GM23248 (cell line): Measurements from ENCODE around the gene CAMTA1. TPM values are rescaled to one million over a fixed set of nuclear protein-coding genes. Genes with fewer than 3 reads are reported as not detected.

ENCODE experiments used
- DNase-seq: peaks from one replicate; pipeline ENCODE4 v3.0.0-alpha.2; 2015
- H2AFZ ChIP-seq: fragments of 200-600 bp; sonication (generic); 2 replicates; pipeline ENCODE4 v1.6.1; 2016; ENCODE audit warnings: antibody characterized with exemption
- H3F3A ChIP-seq: fragments of 200-600 bp; sonication (generic); 2 replicates; pipeline ENCODE4 v1.6.1; 2016; ENCODE audit warnings: mild to moderate bottlenecking, antibody characterized with exemption, mixed run types; ENCODE audit not compliant: insufficient read depth
- H3K27ac ChIP-seq: fragments of 200-600 bp; sonication (generic); 2 replicates; pipeline ENCODE4 v1.5.1; 2016; ENCODE audit warnings: mild to moderate bottlenecking
- H3K27me3 ChIP-seq: fragments of 200-600 bp; sonication (generic); replicated peaks from 2 replicates; pipeline ENCODE4 v1.6.1; 2016; ENCODE audit warnings: mild to moderate bottlenecking; ENCODE audit not compliant: insufficient read depth
- H3K36me3 ChIP-seq: fragments of 200-600 bp; sonication (generic); 2 replicates; pipeline ENCODE4 v1.6.1; 2016; ENCODE audit warnings: low read depth, mild to moderate bottlenecking
- H3K4me1 ChIP-seq: fragments of 200-600 bp; sonication (generic); 2 replicates; pipeline ENCODE4 v1.6.1; 2016; ENCODE audit warnings: mild to moderate bottlenecking; ENCODE audit not compliant: insufficient read depth
- H3K4me2 ChIP-seq: fragments of 200-600 bp; sonication (generic); one replicate; pipeline ENCODE4 v1.6.1; 2016; ENCODE audit warnings: mild to moderate bottlenecking; ENCODE audit not compliant: unreplicated experiment
- H3K4me3 ChIP-seq: fragments of 200-600 bp; sonication (generic); 2 replicates; pipeline ENCODE4 v1.5.1; 2016; ENCODE audit warnings: mild to moderate bottlenecking
- H3K79me2 ChIP-seq: fragments of 200-600 bp; sonication (generic); 2 replicates; pipeline ENCODE4 v1.6.1; 2016; ENCODE audit warnings: mild to moderate bottlenecking; ENCODE audit not compliant: insufficient read depth
- H3K9ac ChIP-seq: fragments of 200-600 bp; sonication (generic); 2 replicates; pipeline ENCODE4 v1.6.1; 2016; ENCODE audit warnings: mild to moderate bottlenecking
- H3K9me2 ChIP-seq: fragments of 200-600 bp; sonication (generic); 2 replicates; pipeline ENCODE4 v1.6.1; 2016; ENCODE audit warnings: mixed run types, mild to moderate bottlenecking, moderate library complexity; ENCODE audit not compliant: insufficient read depth
- H3K9me3 ChIP-seq: fragments of 200-600 bp; sonication (generic); one replicate; pipeline ENCODE4 v1.6.1; 2017; ENCODE audit warnings: low read depth
- H4K20me1 ChIP-seq: fragments of 200-600 bp; sonication (generic); 2 replicates; pipeline ENCODE4 v1.6.0; 2016; ENCODE audit not compliant: insufficient read depth
- EZH2 ChIP-seq: fragments of 200-600 bp; sonication (generic); IDR thresholded peaks from 2 replicates; pipeline ENCODE4 v1.6.1; 2018; ENCODE audit warnings: antibody characterized with exemption, mild to moderate bottlenecking; ENCODE audit not compliant: insufficient read depth, poor library complexity, severe bottlenecking
- EZH2phosphoT487 ChIP-seq: fragments of 200-600 bp; sonication (generic); IDR thresholded peaks from 2 replicates; pipeline ENCODE4 v1.6.1; 2018; ENCODE audit warnings: antibody characterized with exemption, moderate library complexity, mild to moderate bottlenecking, low read depth; ENCODE audit not compliant: insufficient read depth
- WGBS, 2 experiments: methylation state at CpG; one replicate each; pipeline ENCODE4 v1.1.6; 2015 to 2017; ENCODE audit warnings: low lambda C conversion rate in 2 of 2, low coverage in 1 of 2; ENCODE audit errors: missing lambda C conversion rate in 2 of 2; 5-methylcytosine and 5-hydroxymethylcytosine counted together
- in situ Hi-C: fragments of 300-500 bp; cut with MboI; formaldehyde crosslinking; loops from 2 replicates; pipeline ENCODE4 v1.15.0; 2020
- polyA plus RNA-seq: library from polyadenylated mRNA; unstranded; fragments of >200 nt; fragmentation: Nextera tagmentation; extraction: Ambion mirVana; gene quantifications from 2 replicates; pipeline ENCODE4 v1.2.1, GENCODE V29; 2016
- total RNA-seq: library from RNA; depleted of rRNA; stranded (reverse); fragments of >200 nt; shearing (Covaris generic); gene quantifications from 2 replicates; pipeline ENCODE4 v1.2.3, GENCODE V29; 2014

The CAMTA1 gene
- total and polyA plus RNA-seq, 2 experiments from 2014 or later, result 50.1 to 165 TPM

DNA sequence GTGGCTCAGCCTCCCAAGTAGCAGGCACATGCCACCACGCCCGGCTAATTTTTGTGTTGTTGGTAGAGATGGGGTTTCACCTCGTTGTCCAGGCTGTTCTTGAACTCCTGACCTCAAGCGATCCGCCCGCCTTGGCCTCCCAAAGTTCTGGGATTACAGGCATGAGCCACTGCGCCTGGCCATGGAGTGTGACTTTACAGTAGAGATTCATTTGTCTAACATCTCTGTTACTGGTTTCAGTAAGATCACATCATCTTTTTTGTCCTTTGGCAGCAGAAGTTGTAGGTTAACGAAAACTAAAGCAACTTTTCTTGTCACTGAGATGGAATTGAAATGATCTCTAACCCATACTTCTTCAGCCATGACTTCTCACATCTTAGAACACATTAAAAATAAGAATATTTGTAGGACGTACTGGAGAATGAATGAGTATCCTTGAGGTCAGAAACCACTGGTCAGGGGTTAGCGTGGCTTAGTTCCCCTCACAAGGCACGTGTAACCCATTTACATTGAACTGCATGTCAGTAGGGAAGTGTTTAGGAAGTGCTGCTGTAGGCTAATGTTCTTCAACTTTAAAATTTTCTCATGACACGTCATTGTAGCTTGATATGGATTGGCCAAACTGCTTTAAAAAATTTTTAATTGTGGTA lies 75.9 kb downstream of the CAMTA1 start:
- H3K9me3 ChIP-seq, result no peaks in the 10 kb centered on the region
- WGBS, 2 experiments, result 89 to 91% methylated on average over 12 of the region's 12 CpGs
- H4K20me1 ChIP-seq, result no peaks in the 10 kb centered on the region
- no peak overlapping the region for H3K9ac ChIP-seq
- no peak overlapping the region for H3K4me3 ChIP-seq
- DNase-seq, result no peak
- H3K9me2 ChIP-seq, result no peaks in the 10 kb centered on the region
- no peaks in the 10 kb centered on the region for H3K27me3 ChIP-seq
- no peaks in the 10 kb centered on the region for H3K36me3 ChIP-seq
- no peak overlapping the region for H3K4me2 ChIP-seq
- H3F3A ChIP-seq, result peaks cover 27% of the 10 kb centered on the region
- no peak overlapping the region for H2AFZ ChIP-seq
- peak overlapping the region; percentile 72 for H3K27ac ChIP-seq
- H3K4me1 ChIP-seq, result peaks cover 23% of the 10 kb centered on the region
- H3K79me2 ChIP-seq, result peaks cover 54% of the 10 kb centered on the region
- in situ Hi-C loops, result no loop called here
- TF ChIP-seq EZH2phosphoT487 (no peak), EZH2 (no peak)

DNA sequence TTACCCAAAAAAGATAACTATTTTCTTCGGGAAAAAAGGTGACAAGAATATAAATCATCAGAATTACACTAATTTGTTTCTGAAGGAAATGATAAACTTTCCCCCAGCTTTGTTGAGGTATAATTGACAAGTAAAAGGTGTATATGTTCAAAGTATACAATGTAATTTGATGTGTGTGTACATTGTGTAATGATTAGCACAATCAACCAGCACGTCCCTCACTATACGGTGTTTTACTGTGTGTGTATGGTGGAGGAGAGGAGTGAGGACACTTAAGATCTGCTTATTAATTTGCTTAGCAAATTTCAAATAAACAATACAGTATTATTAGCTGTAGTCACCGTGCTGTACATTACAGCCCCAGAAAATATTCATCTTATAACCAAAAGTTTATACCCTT lies 77.7 kb downstream of the CAMTA1 start:
- Histone ChIP-seq H3K36me3 (no peaks in the 10 kb centered on the region), H3K4me3 (no peak overlapping the region), H3K79me2 (peaks cover 71% of the 10 kb centered on the region), H3F3A (peaks cover 27% of the 10 kb centered on the region), H4K20me1 (no peaks in the 10 kb centered on the region), H3K27me3 (no peaks in the 10 kb centered on the region), H3K4me2 (no peak overlapping the region), H2AFZ (no peak overlapping the region), H3K4me1 (peaks cover 23% of the 10 kb centered on the region), H3K9me2 (no peaks in the 10 kb centered on the region), H3K9ac (no peak overlapping the region), H3K27ac (no peak overlapping the region), H3K9me3 (no peaks in the 10 kb centered on the region)
- in situ Hi-C loops, result no loop called here
- no peak for DNase-seq
- WGBS, 2 experiments, result 86 to 87% methylated on average over 4 of the region's 4 CpGs
- TF ChIP-seq EZH2phosphoT487, result no peak
- TF ChIP-seq EZH2, result no peak

DNA sequence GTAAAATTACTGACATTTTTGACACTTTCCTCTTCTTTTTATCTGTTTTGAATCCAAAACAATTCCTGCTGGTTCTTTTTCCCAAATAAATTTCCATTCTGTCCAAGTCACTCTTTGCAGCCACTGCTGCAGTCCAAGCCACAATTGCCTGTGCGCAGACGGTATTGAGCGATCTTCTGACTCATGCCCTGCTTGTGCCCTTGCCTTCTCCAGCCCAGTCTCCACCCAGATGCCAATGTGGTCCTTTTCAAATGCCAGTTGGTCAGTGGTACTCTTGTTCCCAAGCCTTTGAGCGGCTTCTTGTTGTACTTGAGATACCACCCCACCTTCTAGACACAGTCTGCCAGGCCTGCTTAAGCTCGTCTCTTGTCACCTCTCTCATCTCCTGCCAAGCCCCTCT lies 78.9 kb downstream of the CAMTA1 start:
- H3K4me1 ChIP-seq, result peaks cover 16% of the 10 kb centered on the region
- H2AFZ ChIP-seq, result no peak overlapping the region

DNA sequence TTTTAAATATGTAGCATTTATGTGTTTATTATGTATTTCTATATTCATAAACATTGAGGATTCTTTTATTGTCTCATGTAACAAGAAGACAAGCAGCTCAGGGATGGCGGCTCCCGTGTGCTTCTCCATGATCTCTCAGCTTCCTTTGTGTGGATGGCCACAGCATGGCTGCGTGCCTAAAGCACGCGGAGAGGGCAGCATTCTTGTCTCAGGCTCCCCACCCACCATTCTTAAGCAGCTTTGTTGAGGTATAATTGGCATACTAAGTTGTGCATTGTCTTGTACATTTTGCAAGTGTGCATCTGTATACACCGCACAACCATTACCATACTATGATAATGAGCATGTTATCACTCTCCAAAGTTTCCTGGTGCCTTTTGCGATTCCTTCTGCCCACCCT lies 81.6 kb downstream of the CAMTA1 start:
- in situ Hi-C loops, result no loop called here
- no peak overlapping the region for H3K4me2 ChIP-seq
- no peaks in the 10 kb centered on the region for H3K36me3 ChIP-seq
- no peak for DNase-seq
- no peak overlapping the region for H3K4me3 ChIP-seq
- no peaks in the 10 kb centered on the region for H4K20me1 ChIP-seq
- H3K9ac ChIP-seq, result no peak overlapping the region
- TF ChIP-seq EZH2phosphoT487 (no peak), EZH2 (no peak)
- peaks cover 21% of the 10 kb centered on the region for H3K4me1 ChIP-seq
- 95% methylated on average over 7 of the region's 7 CpGs for WGBS, 2 experiments
- H3K79me2 ChIP-seq, result peaks cover 96% of the 10 kb centered on the region
- H3K27ac ChIP-seq, result no peak overlapping the region
- H3K9me3 ChIP-seq, result no peaks in the 10 kb centered on the region
- no peak overlapping the region for H2AFZ ChIP-seq
- H3F3A ChIP-seq, result 0 out of 2 replicates have a peak, but pooled peaks cover 9% of the 10 kb centered on the region
- H3K9me2 ChIP-seq, result no peaks in the 10 kb centered on the region
- no peaks in the 10 kb centered on the region for H3K27me3 ChIP-seq

More for the DNA sequence above, 78.9 kb downstream of the CAMTA1 start:
- no peaks in the 10 kb centered on the region for H3K9me2 ChIP-seq
- H3F3A ChIP-seq, result peaks cover 25% of the 10 kb centered on the region
- no peak overlapping the region for H3K27ac ChIP-seq
- no peak overlapping the region for H3K9ac ChIP-seq
- peaks cover 84% of the 10 kb centered on the region for H3K79me2 ChIP-seq
- H3K9me3 ChIP-seq, result no peaks in the 10 kb centered on the region
- no peak for TF ChIP-seq EZH2phosphoT487
- no peak for TF ChIP-seq EZH2
- H3K27me3 ChIP-seq, result no peaks in the 10 kb centered on the region
- DNase-seq, result no peak
- no peaks in the 10 kb centered on the region for H4K20me1 ChIP-seq
- in situ Hi-C loops, result no loop called here
- 96 to 99% methylated on average over 5 of the region's 5 CpGs for WGBS, 2 experiments
- no peak overlapping the region for H3K4me3 ChIP-seq
- H3K36me3 ChIP-seq, result no peaks in the 10 kb centered on the region
- H3K4me2 ChIP-seq, result no peak overlapping the region
